Activated CD4-positive, alpha-beta T cell treated with anti-CD3 and anti-CD28 coated beads, Interleukin-2, amount 50 U/mL, for 24 hours (primary cell): ENCODE results near the gene RFX4.
"Not testable (repeated sequence)": the region's sequence is repeated elsewhere in the genome, so short reads cannot be mapped to it uniquely, and the experiment has no call there.

Experiments
- DNase-seq, 2 donors: peaks; one replicate each; pipeline ENCODE4 v3.0.0-alpha.2; 2020; ENCODE audit warnings: low read depth in 1 of 2, low spot score in 1 of 2

The RFX4 gene

GRCh38 chr12:106687672-106688071, 104.9 kb downstream of the RFX4 start:
- DNase-seq = no peak

GRCh38 chr12:106690569-106691305, 107.9 kb downstream of the RFX4 start:
- DNase-seq = no peak

- DNase-seq = not testable (repeated sequence)
Observed at GRCh38 chr12:106692033-106692432, 109.2 kb downstream of the RFX4 start.

- no peak for DNase-seq
Observed at GRCh38 chr12:106692896-106693820, 110.4 kb downstream of the RFX4 start.

- DNase-seq = no peak
Observed at GRCh38 chr12:106696071-106696470, 113.3 kb downstream of the RFX4 start.

GRCh38 chr12:106696681-106697417, 114.0 kb downstream of the RFX4 start:
- DNase-seq = no peak

GRCh38 chr12:106704081-106704480, 121.3 kb downstream of the RFX4 start:
- no peak for DNase-seq

- DNase-seq = no peak
Observed at GRCh38 chr12:106705971-106706370, 123.2 kb downstream of the RFX4 start.

GRCh38 chr12:106709068-106709511, 126.3 kb downstream of the RFX4 start:
- no peak for DNase-seq

GRCh38 chr12:106710143-106710893, 127.5 kb downstream of the RFX4 start:
- DNase-seq = no peak

- no peak for DNase-seq
Observed at GRCh38 chr12:106711316-106711715, 128.5 kb downstream of the RFX4 start.

- no peak for DNase-seq
Observed at GRCh38 chr12:106712768-106713167, 130.0 kb downstream of the RFX4 start.

GRCh38 chr12:106714926-106715325, 132.1 kb downstream of the RFX4 start:
- no peak for DNase-seq

GRCh38 chr12:106715582-106715981, 132.8 kb downstream of the RFX4 start:
- no peak for DNase-seq

- no peak for DNase-seq
Observed at GRCh38 chr12:106717673-106718072, 134.9 kb downstream of the RFX4 start.

- no peak for DNase-seq
Observed at GRCh38 chr12:106719879-106720278, 137.1 kb downstream of the RFX4 start.

GRCh38 chr12:106720696-106721095, 137.9 kb downstream of the RFX4 start:
- no peak for DNase-seq

GRCh38 chr12:106721915-106722314, 139.1 kb downstream of the RFX4 start:
- DNase-seq = no peak

- DNase-seq = no peak
Observed at GRCh38 chr12:106722837-106723236, 140.0 kb downstream of the RFX4 start.

- DNase-seq = no peak
Observed at GRCh38 chr12:106723416-106723815, 140.6 kb downstream of the RFX4 start.

GRCh38 chr12:106724116-106724515, 141.3 kb downstream of the RFX4 start:
- DNase-seq = no peak
